C4-2B (cell line): Measurements from ENCODE around the gene PPT1.

Experiments used
- ZFX ChIP-seq: fragments of 450-650 bp; IDR thresholded peaks from 2 replicates; pipeline ENCODE4 v1.6.1; 2017
- TF ChIP-seq, protein P1 (sequence below): fragments of 450-650 bp; conservative IDR thresholded peaks from 2 replicates; pipeline ENCODE4 v1.5.1; 2017; ENCODE audit warnings: mild to moderate bottlenecking

DNA sequence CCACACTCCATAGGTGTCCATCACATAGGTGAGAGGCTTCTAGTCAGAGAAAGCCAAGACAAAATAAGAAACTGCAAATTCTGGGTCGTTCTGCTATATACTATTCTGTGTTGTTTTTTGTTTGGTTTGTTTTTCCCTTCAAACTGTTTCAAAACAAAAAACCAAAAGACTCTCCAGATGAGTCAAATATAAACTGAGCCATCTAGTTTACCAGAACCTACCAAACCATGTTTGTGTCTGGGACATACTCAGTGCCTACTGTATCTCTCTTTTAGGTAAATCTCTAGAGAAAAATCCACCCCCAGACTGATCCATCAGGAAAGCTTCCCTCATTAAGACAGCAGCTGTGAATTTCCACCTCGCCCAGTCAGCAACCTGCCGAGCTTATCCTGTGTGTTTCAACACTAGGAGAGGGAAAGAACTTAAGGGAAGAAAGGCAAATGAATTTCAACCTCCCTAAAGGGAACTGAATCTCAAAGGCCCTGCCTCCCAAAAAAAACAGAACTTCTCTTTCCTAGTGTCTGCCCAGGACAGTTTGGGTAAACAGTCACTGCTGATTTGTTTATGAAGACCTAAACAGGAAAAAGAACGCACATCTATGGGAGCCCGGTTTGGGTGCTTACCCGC is 17.2 kb downstream of the PPT1 start:
- TF ChIP-seq, protein P1, sequence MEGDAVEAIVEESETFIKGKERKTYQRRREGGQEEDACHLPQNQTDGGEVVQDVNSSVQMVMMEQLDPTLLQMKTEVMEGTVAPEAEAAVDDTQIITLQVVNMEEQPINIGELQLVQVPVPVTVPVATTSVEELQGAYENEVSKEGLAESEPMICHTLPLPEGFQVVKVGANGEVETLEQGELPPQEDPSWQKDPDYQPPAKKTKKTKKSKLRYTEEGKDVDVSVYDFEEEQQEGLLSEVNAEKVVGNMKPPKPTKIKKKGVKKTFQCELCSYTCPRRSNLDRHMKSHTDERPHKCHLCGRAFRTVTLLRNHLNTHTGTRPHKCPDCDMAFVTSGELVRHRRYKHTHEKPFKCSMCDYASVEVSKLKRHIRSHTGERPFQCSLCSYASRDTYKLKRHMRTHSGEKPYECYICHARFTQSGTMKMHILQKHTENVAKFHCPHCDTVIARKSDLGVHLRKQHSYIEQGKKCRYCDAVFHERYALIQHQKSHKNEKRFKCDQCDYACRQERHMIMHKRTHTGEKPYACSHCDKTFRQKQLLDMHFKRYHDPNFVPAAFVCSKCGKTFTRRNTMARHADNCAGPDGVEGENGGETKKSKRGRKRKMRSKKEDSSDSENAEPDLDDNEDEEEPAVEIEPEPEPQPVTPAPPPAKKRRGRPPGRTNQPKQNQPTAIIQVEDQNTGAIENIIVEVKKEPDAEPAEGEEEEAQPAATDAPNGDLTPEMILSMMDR = no peak
- TF ChIP-seq ZFX = no peak
